Activated T-cell treated with anti-CD3 and anti-CD28 coated beads, Interleukin-2, amount 50 U/mL, for 48 hours (primary cell): Measurements from ENCODE around the gene CKS1B.

Source experiments
- DNase-seq, 2 experiments: peaks; one replicate each; pipeline ENCODE4 v3.0.0-alpha.2; 2020

The CKS1B gene

GRCh38 chr1:154945962-154946850 lies 28.3 kb upstream of the CKS1B start:
- DNase-seq = no peak

GRCh38 chr1:154948079-154948478 lies 26.4 kb upstream of the CKS1B start:
- DNase-seq = no peak

DNA sequence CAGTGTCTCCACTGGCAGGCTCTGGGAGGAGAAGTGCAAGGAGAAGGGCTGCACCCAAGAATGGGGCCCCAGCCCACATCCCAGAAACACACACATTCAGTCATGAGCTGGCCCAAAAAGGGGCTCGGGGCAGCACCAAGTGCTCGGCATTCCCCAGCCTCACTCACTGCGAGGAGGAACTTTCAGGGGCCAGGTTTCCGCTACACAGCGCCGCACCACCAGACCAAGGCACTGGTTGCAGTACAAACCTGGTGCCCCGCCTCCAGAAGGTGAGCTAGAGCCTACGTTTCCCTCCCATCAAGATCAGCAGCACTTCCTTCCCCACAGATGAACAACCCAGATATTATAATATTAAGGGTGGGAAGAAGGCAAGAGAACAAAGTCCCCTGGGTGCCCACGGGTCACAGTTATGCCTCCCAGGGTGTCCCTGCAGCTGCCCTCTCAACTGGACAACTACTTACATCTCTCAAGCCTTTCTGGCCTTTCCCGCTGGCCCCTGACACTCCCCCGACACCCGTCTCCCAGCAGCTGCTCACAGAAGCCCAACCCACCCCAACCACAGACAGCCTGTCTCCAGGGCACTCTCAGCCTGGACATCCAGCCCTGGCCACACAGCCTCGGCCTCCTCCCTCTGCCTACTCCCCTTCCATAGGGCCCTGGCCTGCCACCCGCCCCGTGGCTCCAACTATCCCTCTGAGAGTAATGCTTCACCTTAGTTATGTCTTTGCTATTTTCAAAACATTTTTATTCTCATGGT lies 22.4 kb upstream of the CKS1B start:
- peak; percentile 70 to 71 for DNase-seq

GRCh38 chr1:154952664-154953063 lies 21.8 kb upstream of the CKS1B start:
- no peak for DNase-seq

GRCh38 chr1:154953611-154954038 lies 20.9 kb upstream of the CKS1B start:
- no peak for DNase-seq

GRCh38 chr1:154954541-154954940 lies 19.9 kb upstream of the CKS1B start:
- no peak for DNase-seq

DNA sequence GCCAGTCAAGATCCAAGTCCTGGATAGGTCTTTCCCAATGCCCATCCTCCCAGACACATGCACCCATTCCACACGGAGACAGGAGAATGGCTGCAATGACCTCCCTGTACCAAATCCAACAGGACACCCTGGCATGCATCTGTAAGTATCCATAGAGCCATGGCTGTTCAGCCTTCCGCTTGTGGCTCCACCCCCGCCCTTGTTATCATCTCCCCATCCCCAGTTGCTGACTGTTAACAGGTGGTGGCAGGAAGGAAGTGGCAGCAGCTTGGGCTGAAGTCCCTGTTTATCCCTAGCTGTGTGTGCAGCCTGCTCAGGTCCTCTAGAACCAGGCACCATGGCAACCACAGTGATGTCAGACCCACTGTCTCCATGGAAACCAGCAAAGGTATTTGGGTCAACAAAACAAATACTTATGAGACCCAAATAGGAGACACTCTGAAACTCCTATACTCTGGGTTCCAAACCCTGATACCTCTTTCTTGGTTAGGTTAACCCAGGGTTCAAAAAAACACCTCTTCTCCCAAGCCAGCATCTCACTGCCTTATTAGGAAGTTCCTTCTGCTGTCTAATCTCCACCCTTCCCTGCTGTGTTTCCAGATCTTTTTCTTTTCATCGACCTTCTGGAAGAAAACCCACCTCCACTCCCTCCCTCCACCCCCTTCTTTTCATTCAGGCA lies 19.3 kb upstream of the CKS1B start:
- DNase-seq = peak; percentile 78 to 82

GRCh38 chr1:154955718-154956543 lies 18.6 kb upstream of the CKS1B start, which contains the start of gene PBXIP1:
Gene PBXIP1 (minus strand): TSS chr1:154956099. CDS start chr1:154953721, 2,378 bp downstream.
- peak; percentile 85 to 88 for DNase-seq

GRCh38 chr1:154956544-154956941 lies 17.9 kb upstream of the CKS1B start:
- DNase-seq = no peak

DNA sequence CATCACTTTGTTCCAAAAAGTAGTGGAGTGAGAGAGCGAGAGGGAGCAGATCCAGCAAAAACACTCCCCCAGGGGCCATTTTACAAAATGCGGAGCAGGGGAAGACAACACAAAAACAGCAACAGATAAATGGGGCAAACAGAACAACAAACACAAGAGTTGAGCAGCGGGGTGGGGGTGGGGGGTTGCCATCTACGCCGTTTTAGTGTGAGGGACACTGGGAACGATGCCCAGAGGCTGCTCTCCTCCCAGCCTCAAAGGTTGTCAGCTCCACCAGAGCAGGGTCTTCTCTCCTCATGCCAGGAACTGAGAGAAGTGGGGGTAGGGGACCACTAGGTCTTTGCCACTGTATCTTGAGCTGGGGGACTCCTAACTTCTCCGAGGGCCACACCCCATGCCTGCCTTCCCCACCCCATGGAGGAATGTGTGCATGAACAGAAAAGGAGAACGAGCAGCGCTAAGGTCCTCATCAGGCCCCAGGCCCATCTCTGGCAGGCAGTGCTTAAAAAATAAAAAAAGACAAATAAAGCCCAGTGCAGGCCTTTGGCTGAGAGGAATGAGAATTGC lies 17.3 kb upstream of the CKS1B start:
- no peak for DNase-seq

DNA sequence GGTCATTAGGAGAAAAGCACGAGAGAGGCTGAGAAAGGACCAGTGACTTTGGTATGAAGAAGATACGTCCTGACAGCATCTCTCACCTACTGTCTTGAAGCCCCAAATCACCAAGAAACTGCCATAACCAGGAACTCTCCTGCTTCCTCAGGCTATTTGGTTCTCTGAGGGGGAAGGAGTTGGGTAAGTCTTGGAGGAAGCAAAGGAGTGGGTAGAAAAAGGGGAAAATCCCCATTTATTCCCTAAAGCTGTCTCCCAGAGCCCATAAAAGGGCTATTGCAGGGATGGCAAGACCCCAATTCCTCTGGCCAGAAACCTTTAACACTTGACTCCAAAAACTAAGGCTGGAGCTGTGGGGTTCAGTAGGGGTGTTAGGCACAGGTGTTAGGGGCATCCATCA lies 16.4 kb upstream of the CKS1B start:
- no peak for DNase-seq

- DNase-seq = no peak
Measured at GRCh38 chr1:154958681-154959425, 15.6 kb upstream of the CKS1B start.

DNA sequence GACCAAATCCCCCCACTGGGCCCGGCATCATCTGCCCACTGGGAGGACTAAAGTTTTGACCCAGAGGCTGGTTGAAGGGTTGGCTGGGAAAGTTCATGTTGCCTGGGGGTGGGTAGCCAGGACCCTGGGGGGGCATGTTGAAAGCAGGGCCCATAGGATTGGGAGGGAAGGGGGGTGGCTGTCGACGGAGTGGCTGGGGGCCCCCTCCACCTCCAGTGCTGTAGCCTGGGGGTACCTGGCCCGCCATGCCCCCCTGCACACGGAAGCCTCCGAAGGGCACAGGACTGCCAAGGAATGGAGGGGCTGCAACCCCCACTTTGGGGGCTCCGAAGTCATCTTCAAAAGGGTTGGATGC lies 15.1 kb upstream of the CKS1B start:
- no peak for DNase-seq

GRCh38 chr1:154960446-154961136 lies 13.9 kb upstream of the CKS1B start:
- DNase-seq = no peak

DNA sequence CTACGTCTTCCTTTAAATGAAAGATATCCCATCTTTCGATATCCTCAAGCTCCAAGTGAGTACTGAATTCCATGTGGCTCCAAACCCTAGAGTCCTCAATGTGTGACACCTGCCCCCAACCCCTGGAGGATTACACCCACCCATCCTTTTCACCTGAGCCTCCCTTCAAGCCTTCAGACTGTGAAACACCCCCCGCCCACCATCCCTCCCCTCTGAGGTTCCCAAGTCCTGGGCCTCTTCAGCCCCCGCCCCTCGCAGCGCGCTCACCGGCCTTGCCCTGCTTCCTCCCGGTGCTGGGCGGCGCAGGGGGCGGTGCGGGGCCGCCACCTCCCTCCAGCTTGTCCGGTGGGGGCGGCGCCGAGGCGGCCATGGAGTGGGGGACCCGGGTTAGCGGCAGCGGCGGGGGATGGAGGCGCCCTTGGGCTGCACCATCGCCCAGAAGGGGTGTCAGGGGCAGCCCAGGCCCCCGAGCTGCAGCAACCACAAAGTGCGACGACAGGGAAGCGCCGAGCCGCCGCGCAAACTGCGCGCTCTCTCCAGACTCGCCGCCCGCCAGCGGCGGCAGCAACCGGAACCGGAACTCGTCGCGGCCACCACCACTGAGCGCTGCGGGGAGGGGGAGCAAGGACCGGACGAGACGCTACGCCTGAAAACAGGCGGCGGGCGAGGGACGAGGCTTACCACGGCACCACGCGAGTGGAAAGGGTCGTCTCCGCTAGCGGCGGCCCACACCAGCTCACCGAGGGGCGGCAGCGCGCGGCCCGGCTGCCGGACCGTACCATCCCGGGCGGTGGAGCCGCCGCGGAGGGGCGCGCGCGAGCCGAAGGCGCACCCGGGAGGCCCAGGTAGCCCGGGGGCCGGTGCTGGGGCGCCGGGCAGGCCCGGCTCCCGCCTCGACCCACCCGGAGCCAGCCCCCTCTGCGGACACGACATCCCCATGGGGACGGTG lies 13.0 kb upstream of the CKS1B start, which contains the start of gene PYGO2:
Gene PYGO2 (minus strand): TSS at position 576 of the 949 bp plus-strand sequence. CDS start 206 bp downstream, at position 370.
- peak; percentile 88 to 90 for DNase-seq

DNA sequence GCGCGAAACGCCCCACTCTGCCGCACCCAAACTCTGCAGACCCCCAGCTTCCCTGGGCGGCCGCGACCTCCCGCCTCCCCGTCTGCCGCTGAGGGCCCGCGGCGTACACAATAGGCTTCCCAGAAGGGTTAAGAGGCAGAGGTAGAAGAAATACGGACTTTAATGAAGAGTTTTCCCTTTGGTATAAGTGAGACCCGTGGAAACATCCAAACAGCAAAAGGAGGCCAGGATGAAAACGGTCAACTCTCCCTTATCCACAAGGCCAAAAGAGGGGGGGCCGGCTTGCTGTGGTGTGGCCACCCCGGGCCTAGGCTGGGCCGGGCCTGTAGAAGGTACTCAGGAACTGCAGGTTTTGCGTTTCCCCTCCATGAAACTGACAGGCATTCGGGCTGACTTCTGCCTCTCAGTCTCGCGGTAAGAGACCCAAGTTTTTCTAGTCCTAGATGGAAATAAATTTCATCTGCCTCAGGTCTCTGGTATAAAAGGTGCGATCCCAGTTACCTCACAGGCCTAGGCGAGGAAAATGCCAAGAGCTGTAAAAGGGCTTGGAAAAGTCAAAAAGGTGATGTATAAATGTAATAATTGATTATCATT lies 12.2 kb upstream of the CKS1B start:
- no peak for DNase-seq

DNA sequence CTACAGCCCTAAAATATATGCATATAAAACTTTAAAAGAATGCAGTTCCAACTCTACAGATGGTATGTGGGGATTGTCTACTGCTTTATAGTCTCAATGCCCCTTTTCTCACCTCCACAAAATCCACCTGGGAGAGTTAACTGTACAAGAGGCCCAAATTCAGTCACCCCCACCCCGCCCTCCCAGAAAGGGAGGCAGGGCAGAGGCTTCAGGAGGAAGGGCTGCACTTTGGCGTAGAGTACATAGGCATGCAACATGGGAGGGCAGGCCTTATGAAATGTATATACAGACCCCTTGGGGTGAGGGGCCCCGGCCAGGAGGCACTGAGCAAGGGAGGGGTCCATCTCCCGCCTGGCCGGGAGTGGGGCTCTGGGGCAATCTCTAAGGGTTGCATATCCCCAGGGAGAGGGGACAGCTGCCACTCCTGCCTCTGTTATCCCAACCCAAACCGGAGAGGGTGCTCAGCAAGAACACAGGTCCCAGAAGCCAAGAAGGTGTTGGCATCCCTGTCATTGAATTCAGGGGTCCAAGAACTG lies 11.6 kb upstream of the CKS1B start:
- DNase-seq = no peak

- DNase-seq = no peak
Measured at GRCh38 chr1:154963643-154964042, 10.8 kb upstream of the CKS1B start.

GRCh38 chr1:154964359-154964758 lies 10.1 kb upstream of the CKS1B start:
- DNase-seq = no peak
